NCI-H187 (cell line): ENCODE results near the gene GNB1L.
"Not testable (repeated sequence)": the region's sequence is repeated elsewhere in the genome, so short reads cannot be mapped to it uniquely, and the experiment has no call there.

Experiments
- DNase-seq, 2 experiments: peaks; one replicate each; lab custom pipeline; 2025; lab: John Stamatoyannopoulos, UW

The GNB1L gene

DNA sequence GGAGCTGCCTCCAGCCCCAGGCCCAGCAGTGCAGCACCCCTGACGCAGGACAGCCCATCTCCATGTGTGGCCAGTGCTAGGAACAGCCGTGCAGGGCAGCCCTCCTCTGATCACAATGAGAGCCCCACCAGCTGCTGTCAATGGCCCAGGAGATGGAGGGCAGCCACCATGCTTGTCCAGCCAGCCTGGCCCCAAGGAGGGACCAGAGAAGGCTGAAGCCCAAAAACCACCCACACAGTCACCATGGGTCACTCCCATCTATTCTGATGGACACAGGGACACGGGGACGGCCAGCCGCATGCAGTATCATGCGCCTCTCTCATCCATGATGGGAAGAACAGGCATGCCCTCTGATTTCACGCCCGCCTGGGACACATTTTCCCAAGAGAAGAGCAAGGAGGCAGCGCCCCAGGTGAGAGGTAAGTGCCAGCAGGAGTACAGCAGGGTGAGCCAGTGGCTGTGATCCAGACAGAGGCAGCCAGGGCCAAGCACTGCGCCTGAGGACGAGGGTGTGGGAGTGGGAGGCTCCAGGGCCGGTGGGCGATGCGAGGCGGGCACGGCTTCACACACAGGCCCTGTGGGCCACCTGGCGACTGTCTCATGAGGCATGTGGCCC lies 33.6 kb upstream of the GNB1L start:
- no peak for DNase-seq

- DNase-seq, result no peak
Observed at GRCh38 chr22:19887256-19887985, 32.7 kb upstream of the GNB1L start.

GRCh38 chr22:19886605-19887255 lies 32.1 kb upstream of the GNB1L start:
- DNase-seq, result no peak

DNA sequence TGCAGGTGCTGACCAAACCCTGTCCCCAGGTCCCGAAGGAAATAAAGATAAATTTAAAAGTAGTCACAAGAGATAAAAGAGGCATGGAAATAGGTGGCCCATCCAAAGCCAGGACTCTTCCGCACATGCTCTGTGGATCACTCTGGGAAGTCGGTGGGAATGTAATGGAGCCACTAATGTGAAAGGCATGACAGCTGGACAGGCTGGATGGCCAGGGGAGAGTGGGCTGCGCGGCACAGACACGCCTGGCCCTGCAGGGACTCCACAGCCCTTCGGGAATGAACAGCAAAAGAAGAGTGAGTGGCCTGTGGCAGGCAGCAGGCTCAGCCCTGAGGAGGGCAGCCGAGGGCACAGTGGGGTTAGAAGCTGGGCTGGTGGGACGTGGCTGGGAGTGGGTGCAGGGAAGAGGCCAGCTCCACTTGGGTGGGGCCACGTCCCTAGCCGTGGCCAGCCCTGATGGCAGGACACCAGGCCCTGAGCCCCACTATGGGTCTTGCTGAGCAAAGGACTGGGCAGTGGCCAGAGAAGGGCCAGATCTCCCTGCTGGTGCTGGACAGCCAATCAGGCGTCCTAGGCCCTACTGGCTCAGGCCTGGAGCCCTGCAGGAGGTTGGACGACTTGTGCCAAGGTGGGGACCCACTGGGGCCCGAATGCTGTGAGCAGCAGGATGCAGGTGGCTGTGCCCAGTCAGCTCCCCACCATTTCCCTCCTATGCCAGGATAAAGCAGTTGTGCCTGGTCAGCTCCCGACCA lies 31.3 kb upstream of the GNB1L start:
- no peak for DNase-seq

- DNase-seq, result no peak
Observed at GRCh38 chr22:19884954-19885751, 30.5 kb upstream of the GNB1L start.

GRCh38 chr22:19884161-19884953 lies 29.7 kb upstream of the GNB1L start:
- DNase-seq, result no peak

DNA sequence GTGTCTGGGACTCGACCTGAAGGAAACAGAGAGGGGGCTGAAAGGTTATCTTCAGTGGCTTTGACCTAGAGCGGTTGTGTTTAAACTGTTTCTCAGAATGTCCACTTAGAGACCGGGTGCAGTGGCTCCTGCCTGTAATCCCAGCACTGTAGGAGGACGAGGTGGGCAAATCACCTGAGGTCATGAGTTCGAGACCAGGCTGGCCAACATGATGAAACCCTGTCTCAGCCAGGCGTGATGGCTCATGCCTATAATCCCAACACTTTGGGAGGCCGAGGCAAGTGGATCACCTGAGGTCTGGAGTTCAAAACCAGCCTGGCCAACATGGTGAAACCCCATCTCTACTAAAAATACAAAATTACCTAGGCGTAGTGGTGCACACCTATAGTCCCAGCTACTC lies 28.8 kb upstream of the GNB1L start:
- DNase-seq, result not testable (repeated sequence)

DNA sequence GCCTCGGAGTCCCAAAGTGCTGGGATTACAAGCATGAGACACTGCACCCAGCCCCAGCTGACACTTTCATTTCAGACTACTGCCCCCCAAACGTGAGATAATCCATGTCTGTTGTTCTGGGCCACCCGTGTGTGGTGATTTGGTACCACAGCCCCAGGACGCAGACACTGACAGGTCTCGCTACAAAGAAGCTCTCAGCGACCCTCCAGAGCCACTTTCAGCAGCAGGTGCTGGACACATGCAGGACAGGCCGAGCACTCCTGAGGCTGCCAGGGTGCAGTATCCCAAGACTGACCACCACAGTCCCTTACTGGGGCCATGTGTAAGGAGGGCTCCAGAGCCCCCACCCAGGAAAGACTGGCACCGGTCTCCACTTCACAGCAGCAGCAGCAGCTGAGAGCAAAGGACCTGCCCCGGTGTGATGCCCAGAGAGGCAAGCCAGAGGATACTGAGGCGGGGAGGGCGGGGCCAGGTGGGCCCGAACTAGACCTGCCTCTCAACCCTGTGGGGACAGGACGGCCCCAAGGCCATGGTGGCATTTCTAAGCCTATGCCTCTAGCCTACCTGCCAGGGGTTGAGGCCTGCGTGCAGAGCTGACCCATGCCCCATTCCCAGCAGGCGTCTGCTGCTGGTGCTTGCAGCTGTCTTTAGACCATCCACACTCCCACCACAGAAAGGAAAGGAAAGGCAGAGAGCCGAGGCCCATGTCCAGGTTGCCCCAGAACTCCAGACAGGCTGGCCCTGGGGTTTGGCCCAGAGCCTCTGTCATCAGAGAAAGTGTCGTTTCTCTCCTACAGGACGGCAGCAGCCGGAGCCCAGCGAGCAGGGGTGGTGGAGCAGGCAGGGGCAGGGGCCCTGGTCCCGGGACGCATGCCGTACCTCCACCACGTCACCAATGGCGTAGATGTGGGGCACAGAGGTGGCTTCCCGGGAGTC lies 28.0 kb upstream of the GNB1L start:
- DNase-seq, result no peak

GRCh38 chr22:19880786-19881569 lies 26.3 kb upstream of the GNB1L start:
- no peak for DNase-seq

DNA sequence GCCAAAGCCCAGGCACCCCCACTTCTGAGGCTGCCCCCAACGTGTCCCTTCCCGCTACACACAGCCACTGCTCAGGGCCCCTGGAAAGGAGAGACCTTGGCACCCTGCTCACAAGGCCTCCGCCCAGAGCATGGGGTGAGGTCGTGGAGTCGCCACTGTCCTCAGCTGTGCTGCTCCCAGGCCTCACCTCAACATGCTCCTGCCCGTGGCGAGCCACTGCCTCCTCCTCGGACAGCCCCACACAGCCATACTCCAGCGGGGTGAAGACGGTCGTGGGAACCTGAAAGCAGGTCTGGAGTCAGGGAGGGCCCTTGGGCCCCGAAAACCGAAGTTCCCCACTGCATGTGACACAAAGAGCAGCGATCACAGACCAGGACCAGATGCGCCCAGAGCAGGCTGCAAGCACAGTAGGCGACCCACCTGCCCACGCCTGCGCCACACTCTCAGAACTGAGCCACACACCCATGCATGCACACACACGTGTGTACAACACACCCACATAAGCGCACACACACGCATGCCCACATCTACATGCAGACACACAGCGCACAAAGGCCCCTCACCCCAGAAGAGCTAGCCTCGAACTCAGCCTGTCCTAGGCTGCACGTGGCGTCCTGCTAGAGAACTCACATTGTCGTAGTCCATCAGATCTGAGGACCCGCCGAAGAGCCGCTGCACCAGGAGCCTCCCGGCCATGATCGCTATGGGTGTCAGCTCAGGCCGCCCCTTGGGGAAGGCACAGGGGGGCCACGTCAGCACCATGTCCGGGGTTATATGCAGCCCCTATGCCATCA lies 25.5 kb upstream of the GNB1L start:
- no peak for DNase-seq

DNA sequence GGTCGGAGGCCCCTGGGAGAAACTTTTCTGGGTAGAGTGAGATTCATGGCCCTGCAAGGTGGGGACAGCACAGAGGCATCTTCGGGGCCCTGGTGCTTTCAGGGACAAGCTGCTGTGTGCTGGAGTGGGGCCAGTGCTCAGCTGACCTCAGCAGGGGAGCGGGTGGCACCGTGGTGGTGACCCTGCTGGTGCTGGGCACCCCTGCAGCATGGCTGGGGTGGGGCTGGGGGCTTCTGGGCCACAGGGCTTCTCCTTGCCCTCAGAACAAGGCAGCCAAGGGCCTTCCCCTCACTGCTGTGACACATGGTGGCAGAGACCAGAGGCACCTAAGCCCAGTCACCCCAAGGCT lies 24.9 kb upstream of the GNB1L start:
- DNase-seq, result no peak

- DNase-seq, result no peak
Observed at GRCh38 chr22:19879246-19879570, 24.5 kb upstream of the GNB1L start.

- no peak for DNase-seq
Observed at GRCh38 chr22:19878461-19879245, 24.0 kb upstream of the GNB1L start.

GRCh38 chr22:19877626-19878339 lies 23.1 kb upstream of the GNB1L start:
- no peak for DNase-seq

DNA sequence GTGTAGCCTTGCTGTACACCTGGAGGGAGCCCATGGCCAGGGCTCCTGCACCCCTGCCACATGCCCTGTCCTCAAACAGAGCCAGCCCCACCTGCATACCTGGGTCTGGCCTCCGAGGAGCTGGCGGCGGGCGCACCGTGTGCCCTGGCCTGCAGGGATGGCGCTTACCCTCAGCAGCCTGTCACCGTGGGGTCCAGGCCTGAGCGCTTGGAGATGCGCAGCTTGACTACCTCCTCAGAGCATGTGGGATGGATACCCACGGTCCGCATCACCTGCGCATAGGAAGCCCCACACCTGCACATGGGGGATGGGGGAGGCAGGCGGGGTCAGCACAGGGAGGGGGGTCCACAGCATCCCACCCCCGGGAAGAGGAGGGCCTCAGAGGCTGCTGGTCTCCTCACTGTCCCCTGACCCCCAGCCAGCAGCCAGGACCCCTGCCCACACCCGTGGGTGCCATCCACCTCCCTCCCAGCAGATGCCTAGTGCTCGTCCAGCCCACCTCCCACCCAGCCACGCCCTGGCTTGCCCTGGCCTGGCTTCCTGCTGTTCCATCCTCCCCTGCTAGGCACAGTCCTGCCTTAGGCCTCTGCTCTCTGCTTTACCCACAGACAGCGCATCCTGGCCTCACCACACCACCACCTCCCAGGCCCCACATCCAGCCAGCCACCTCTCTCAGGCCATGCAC lies 22.4 kb upstream of the GNB1L start:
- DNase-seq, result no peak

- DNase-seq, result no peak
Observed at GRCh38 chr22:19876314-19876940, 21.8 kb upstream of the GNB1L start.
